Measurements from ENCODE around the gene MED16. TPM values are rescaled to one million over a fixed set of nuclear protein-coding genes. Genes with fewer than 3 reads are reported as not detected.

Gene MED16
- total and polyA plus RNA-seq, 2 of the 13 experiments (the other 11 are each of a cell fraction or from before 2014, with no cell fraction given), result 13.3 to 14.8 TPM

DNA sequence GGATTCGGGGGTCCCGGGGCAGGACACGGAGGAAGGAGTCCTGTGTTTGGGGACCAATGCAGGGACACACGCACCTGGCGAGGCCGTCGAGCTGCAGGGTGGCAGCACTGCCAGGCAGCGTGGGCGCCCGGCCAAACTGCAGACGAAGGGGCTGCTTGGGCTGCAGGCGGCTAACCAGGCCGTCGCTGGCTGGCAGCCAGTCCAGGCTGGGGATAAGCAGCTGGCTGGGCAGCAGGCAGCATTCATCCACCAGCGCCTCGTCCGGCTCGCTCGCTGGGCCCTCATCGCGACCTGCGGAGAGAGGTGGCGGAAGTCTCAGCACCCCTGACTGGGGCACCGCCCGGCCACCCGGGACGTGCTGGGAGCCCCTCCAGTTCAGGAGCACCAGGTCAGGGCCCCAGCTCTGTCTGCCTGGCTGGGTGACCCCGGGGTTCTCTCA, 22.0 kb downstream of the MED16 start:
- Histone ChIP-seq H3K4me2 (ENCODE audit: low read depth, low read length) (no peak overlapping the region), H2AFZ (ENCODE audit: low read length) (no peak overlapping the region), H3K36me3 (replicated peaks in 1 of 2; ENCODE audit: control insufficient read depth in 1 of 2, insufficient read depth in 2 of 2, low read length in 2 of 2) (peaks cover 3 to 12% of the 10 kb centered on the region in 2 experiments; a peak in 3 of 5 replicates), H3K9me3 (ENCODE audit: low read length) (no peaks in the 10 kb centered on the region), H3K9ac (ENCODE audit: insufficient read depth, low read depth, low read length) (no peak overlapping the region), H3K27me3 (ENCODE audit: control insufficient read depth in 1 of 2, insufficient read depth in 2 of 2, low read length in 2 of 2) (no peaks in the 10 kb centered on the region), H3K4me3 (replicated peaks in 1 of 3; ENCODE audit: insufficient read depth in 1 of 3, low read depth in 2 of 3, low read length in 3 of 3) (no peak overlapping the region), H3K79me2 (ENCODE audit: insufficient read depth, low read length) (no peaks in the 10 kb centered on the region), H3K27ac (ENCODE audit: extremely low read length, insufficient read depth, low read length) (peak overlapping the region; percentile 40), H3K4me1 (ENCODE audit: insufficient read depth, low read length) (no peaks in the 10 kb centered on the region), H4K20me1 (ENCODE audit: insufficient read depth, low read length) (no peaks in the 10 kb centered on the region)
- ATAC-seq (no peak), DNase-seq (ENCODE audit: low spot score) (no peak), FAIRE-seq (no peak)
- no TSS peak for BruUV-seq (replicated peaks)
- ChIA-PET CTCF (ENCODE audit: low intra/inter-chr PET ratio, low total read pairs) (no interaction called here), POLR2A (no interaction called here)
- intact Hi-C loops (cut with micrococcal nuclease; ENCODE audit: unreplicated experiment) (no loop called here), in situ Hi-C loops (cut with HindIII; ENCODE audit: extremely low pct_ligation_motif_present, low pct_unique_long_range_greater_than_20kb) (no loop called here)
- TF ChIP-seq ZNF138 (CRISPR knock-in tag; IDR thresholded peaks at IDR 0.05; ENCODE audit: low read depth), result no peak
- 0 out of 2 replicates have a peak, but pooled peaks have one; percentile 15 for TF ChIP-seq MYNN (CRISPR knock-in tag; IDR thresholded peaks at IDR 0.05; ENCODE audit: low read depth)
- WGBS (ENCODE audit: low lambda C conversion rate), result 97% methylated on average over 17 of the region's 28 CpGs

DNA sequence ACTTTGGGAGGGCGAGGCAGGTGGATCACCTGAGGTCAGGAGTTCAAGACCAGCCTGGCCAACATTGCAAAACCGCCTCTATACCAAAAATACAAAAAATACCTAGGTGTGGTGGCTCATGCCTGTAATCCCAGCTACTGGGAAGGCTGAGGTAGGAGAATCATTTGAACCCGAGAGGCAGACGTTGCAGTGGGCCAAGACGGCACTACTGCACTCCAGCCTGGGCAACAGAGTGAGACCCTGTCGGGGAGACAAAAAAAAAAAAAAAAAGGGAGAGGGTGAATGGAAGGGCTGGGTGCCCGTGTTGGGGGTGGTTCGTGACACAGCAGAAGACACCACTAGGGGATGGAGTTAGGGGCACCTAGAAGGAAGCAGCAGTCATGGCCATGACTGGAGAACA, 22.7 kb downstream of the MED16 start:
- no peak overlapping the region for H3K4me2 ChIP-seq (ENCODE audit: low read depth, low read length)
- H3K27me3 ChIP-seq (ENCODE audit: control insufficient read depth in 1 of 2, insufficient read depth in 2 of 2, low read length in 2 of 2), result no peaks in the 10 kb centered on the region
- no peak for FAIRE-seq
- H3K9me3 ChIP-seq (ENCODE audit: low read length), result no peaks in the 10 kb centered on the region
- DNase-seq (ENCODE audit: low spot score), result no peak
- BruUV-seq (replicated peaks), result no TSS peak
- H3K4me1 ChIP-seq (ENCODE audit: insufficient read depth, low read length), result no peaks in the 10 kb centered on the region
- no peak overlapping the region for H2AFZ ChIP-seq (ENCODE audit: low read length)
- H3K36me3 ChIP-seq (replicated peaks in 1 of 2; ENCODE audit: control insufficient read depth in 1 of 2, insufficient read depth in 2 of 2, low read length in 2 of 2), result peaks cover 3 to 12% of the 10 kb centered on the region in 2 experiments; a peak in 2 of 5 replicates
- no peak for ATAC-seq
- ChIA-PET POLR2A (no interaction called here), CTCF (ENCODE audit: low intra/inter-chr PET ratio, low total read pairs) (no interaction called here)
- no peak for TF ChIP-seq FOXK2 (IDR thresholded peaks at IDR 0.05)
- no peak for TF ChIP-seq SUZ12 (IDR thresholded peaks at IDR 0.05; ENCODE audit: low read depth, low read length)
- TF ChIP-seq DNMT1 (CRISPR knock-in tag; IDR thresholded peaks at IDR 0.05), result no peak
- no peak for TF ChIP-seq ZSCAN29 (CRISPR knock-in tag; conservative IDR thresholded peaks at IDR 0.05)
- TF ChIP-seq ZNF772 (CRISPR knock-in tag; IDR thresholded peaks at IDR 0.05), result no peak
- no peak for TF ChIP-seq BCL3 (CRISPR knock-in tag; IDR thresholded peaks at IDR 0.05)
- TF ChIP-seq ZNF773 (CRISPR knock-in tag; IDR thresholded peaks at IDR 0.05; ENCODE audit: borderline replicate concordance), result no peak
- TF ChIP-seq BCL6 (CRISPR knock-in tag; IDR thresholded peaks at IDR 0.05), result no peak
- no peak for TF ChIP-seq ZNF546 (CRISPR knock-in tag; conservative IDR thresholded peaks at IDR 0.05)
- no peak for TF ChIP-seq ZGPAT (CRISPR knock-in tag; IDR thresholded peaks at IDR 0.05)
- TF ChIP-seq DNMT3B (CRISPR knock-in tag; conservative IDR thresholded peaks at IDR 0.05), result no peak
- TF ChIP-seq, protein P1, sequence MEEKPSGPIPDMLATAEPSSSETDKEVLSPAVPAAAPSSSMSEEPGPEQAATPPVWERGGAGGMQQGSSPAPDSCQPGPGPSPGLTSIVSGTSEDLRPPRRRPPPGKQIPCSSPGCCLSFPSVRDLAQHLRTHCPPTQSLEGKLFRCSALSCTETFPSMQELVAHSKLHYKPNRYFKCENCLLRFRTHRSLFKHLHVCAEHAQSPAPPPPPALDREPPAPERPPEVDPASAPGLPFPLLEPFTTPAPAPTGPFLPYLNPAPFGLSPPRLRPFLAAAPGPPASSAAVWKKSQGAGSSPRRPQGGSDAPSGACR (CRISPR knock-in tag; IDR thresholded peaks at IDR 0.05), result no peak
- TF ChIP-seq ELF4 (CRISPR knock-in tag; IDR thresholded peaks at IDR 0.05; ENCODE audit: borderline replicate concordance), result no peak
- no peak for TF ChIP-seq BRF2 (CRISPR knock-in tag; IDR thresholded peaks at IDR 0.05)
- no peak for TF ChIP-seq THAP11 (CRISPR knock-in tag; IDR thresholded peaks at IDR 0.05)
- H3K79me2 ChIP-seq (ENCODE audit: insufficient read depth, low read length), result no peaks in the 10 kb centered on the region
- H4K20me1 ChIP-seq (ENCODE audit: insufficient read depth, low read length), result no peaks in the 10 kb centered on the region
- intact Hi-C loops (cut with micrococcal nuclease; ENCODE audit: unreplicated experiment), result no loop called here
- no peak overlapping the region for H3K27ac ChIP-seq (ENCODE audit: extremely low read length, insufficient read depth, low read length)
- H3K4me3 ChIP-seq (replicated peaks in 1 of 3; ENCODE audit: insufficient read depth in 1 of 3, low read depth in 2 of 3, low read length in 3 of 3), result no peak overlapping the region
- 95% methylated on average over 8 of the region's 8 CpGs for WGBS (ENCODE audit: low lambda C conversion rate)
- in situ Hi-C loops (cut with HindIII; ENCODE audit: extremely low pct_ligation_motif_present, low pct_unique_long_range_greater_than_20kb), result no loop called here
- no peak overlapping the region for H3K9ac ChIP-seq (ENCODE audit: insufficient read depth, low read depth, low read length)
